HG03060 (cell line): ENCODE data around the gene NRG2.

ENCODE experiments used
- ATAC-seq: cut with Tn5 transposase; IDR thresholded peaks from one replicate; pipeline ENCODE4 v1.9.1; 2021; ENCODE audit warnings: low read depth, moderate number of reproducible peaks; ENCODE audit not compliant: unreplicated experiment

The NRG2 gene

DNA sequence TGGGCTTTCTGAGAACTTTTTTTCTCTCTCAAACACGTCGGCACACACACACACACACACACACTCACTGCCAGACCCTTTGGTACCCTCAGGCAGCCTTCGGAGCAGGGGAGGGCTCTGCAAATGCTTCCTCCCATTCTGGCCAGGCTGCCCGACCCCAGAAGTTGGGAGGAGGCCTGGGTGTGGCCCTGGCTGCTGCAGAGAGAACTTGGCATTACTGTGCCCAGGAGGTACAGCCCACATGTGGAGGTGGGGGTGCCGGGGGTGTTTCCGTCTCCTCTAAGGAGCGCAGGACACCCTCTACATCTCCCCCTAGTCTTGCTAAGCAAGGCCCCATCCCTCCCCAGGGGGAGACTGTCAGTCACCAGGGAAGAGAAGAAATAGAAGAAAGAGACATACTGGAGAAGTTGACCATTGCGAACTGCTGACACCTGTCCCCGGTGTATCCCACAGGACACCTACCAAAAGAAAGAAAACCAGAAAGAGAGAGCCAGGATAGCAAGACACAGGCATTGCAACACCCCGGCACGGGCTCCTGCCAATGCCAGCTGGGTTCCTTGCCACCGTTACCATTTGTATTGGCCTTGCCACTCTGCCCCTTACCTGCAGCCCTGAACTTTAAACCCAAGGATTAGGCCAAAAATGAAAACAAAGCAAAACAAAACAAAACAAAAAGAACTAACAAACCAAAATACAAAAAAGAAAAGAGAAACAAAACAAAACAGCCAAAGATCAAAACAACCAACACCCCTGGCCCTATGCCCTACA, 178.2 kb downstream of the NRG2 start:
- no peak for ATAC-seq

DNA sequence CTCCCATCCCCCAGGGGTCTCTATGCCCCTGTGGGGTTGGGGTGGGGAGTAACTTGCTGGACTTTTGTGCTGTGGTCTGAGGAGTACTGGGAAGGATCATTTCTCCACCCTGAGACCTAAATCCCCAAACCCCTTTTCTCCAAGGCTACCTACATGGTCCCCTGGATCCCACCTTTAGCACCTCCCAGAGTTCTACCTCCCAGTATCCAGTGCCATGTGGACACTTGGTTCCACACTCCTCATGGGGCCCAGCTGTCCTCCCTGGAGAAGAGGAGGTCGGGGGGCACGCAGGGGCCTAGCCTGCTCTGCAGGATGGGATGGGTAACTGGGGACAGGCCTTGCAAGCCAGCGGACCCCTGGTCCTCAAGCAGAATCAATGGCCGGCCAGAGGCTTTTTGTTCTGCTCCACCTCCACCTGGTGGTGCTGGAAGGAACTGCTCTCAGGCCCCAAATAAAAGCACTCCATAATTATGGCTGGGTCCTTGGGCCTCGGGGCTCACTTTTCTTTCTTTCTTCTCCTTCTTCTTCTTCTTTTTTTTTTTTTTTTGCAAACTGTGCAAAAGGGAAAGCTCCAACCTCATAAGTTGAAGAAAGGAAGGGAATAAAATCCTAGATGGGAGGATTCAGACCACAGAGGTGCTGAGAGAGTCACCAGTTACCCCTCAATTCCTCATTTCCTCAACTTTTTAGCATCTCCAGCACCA, 179.1 kb downstream of the NRG2 start:
- ATAC-seq = no peak

DNA sequence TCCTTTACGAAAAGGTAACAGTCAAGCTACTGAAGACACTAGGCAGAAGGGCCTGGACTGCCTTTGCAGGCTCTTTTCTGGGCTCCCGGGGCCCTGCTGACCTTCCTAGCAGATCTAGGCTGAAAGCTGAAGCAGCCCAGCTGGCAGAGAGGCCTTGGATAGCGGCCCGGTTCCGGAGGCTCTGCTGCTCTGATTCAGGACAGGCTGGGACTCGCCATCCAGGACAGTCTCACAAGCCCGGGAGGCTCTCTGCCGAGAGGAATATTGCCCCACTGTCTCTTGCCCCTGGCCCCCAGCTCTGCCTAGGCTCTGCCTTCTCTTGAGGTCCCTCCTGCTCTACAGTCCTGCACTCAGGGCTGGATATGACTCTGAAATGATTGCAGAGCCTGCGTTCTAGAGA, 179.7 kb downstream of the NRG2 start:
- ATAC-seq = no peak

DNA sequence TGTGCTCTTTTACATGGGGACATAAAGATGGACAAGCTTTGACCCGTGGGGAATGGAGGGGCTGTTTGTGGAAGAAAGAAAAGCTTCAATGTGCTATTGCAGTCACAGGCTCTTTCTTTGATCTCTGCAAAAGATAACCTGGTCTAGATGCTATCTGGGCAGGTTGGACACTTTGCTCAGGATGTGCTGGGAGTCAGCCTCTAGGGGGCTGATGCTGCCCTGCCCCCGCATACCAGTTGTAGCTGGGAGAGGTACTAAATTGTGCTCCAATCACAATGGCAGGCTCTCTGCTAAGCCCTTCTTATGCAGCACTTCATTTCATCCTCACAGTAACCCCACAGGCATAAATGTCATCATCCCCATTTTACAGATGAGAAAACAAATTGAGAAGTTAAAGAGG, 180.3 kb downstream of the NRG2 start:
- no peak for ATAC-seq

DNA sequence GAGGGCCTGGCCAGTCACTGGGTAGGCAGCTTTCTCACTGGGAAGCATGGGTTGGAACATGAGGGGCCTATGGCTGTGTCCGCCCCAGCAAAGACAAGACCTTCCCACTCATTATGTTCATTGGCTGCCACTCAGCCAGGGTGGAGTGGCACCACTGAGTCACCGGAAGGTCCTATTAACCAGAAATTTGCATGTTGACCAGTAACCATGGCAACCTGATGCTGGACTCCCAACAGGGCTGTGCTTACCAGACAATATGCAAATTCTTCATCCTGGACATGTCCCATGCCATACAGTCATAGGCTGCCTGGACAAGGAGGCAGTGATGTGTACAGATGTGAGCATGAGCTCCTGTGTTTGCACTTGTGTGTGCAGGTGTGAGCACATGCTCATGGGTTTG, 180.8 kb downstream of the NRG2 start:
- ATAC-seq = peak; percentile 41

DNA sequence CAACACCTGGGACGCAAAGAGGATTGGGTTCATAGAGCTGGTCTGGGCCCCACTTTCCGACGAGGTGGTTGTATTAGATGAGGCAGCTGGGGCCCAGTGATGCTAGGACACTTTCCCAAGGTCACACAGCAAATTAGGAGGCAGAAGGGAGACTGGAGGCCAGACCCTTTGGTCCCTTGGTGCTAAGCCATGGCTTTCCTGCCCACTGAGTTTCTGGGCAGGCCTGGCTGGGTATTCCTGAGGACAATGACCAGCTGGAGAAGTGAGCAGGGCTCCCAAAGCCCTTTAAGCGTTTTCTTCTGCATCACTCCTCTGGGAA, 181.3 kb downstream of the NRG2 start:
- no peak for ATAC-seq

DNA sequence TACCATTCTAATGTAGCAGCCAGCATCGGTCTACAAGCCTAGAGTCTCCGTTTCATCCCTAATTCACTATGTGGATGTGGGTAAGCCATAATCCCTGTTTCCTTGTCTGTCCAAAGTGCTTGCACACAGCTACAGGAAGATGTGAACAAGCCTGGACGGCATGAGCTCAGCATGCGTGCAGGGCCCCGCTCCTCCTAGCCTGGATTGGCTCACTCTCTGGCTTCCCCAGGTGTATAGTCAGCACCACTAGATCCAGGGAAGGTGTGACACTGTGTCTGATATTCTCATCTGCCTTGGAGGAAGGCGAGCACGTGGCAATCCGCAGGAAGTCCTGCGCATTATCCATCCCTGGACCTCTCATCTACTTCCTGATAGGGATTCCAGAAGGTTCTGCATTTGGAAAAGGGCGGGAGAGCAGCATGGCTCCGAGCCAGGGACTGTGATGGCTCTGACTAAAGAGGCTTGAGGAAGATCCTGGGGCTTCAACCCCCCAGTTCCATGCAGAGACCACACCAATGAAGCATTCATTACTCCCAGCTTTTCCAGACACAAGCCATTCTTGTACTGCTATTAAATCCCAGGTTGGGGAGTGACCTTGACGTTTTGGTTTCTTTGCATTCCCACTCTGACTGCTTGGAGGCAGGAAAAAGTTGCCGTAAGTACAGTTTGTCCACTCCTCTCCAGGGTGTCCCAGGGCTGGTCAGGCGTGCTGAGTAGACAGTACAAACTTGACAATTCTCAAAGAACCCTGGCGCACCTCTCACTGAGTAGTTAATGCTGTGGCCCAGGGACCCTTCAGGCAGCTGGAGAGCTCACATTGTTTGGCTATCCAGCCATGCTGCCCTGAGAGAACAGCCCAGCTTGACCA, 181.8 kb downstream of the NRG2 start:
- ATAC-seq = no peak

DNA sequence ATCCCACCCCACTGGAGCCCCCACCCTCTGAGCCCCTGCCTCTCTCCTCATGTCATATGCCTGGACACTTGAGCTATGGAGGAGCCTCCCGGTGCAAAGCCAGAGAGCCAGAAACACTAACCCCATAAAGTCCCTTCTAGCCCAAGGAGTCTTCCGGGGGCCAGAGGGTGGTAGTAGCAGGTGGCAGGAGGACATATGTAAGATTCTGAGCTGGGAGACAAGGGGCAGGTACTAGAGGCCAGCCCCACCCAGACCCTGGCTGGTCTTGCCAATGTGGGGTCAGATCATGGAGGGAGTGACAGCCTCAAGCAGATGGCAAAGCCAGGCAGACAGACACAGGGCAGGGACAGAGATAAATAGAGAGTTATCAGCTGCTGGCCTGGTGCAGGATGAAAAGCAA, 184.1 kb downstream of the NRG2 start:
- ATAC-seq = no peak

DNA sequence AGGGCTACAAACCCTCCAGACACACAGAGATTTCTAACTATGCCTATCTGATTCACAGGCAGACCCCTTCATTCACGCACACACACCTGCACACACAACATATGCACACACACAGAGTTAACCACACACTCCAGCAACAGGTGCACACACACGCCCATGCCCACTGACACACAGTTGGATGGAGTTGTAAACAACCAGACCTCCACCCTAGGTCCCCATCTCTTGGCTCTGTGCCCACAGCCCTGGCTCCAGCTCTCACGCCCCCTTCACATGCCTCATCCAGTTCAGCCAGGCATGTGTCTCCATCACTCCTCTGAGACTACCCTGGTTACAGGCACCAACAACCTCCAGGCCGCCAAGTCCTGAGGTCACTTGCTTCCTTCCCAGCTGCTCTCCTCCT, 186.4 kb downstream of the NRG2 start:
- no peak for ATAC-seq

DNA sequence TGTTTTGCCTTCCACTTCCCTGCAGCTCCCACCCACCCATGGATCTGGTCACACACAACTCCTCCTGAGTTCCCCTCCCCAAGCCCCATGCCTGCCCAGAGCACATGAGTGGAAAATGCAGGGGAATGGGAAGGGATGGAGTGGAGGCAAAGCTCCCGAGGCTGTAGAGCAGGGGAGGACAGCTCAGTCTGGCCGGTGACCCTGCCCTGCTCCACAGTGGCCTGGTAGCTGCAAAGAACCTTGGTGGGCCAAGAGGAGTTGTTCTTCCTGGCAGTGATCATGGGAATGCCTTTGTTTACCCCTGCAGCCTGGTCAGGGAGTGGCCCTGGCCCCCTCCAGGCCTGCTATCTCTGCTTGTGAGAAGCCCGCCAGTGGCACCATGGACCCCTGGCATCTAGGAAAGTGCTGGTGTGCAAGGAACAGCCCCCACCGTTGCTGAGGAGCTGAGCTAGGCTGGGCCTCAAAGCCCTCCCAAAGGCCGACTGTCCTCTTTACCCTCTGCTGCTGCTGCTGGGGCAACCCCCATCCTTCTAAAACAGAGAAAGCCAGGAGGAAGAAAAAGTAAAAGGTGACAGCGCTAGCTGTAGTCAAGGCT, 187.1 kb downstream of the NRG2 start:
- no peak for ATAC-seq

DNA sequence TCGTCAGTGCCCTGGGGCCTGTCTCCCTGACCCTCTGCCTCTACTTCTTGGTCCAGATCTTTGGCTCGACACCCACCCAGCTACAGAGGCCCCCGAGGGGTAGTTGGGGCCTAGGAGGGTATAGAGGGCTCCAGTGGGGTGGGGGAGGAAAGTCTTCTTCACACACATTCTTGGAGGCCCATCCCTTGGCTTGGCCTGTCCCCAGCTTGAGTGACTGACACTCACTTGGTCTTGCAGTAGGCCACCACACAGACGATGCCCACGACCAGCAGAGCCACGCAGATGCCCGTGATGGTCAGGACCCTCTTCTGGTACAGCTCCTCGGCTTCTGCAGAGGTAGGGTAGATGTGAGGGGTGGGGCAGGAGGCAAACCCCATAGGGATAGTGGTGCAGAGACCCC, 187.6 kb downstream of the NRG2 start:
- no peak for ATAC-seq

DNA sequence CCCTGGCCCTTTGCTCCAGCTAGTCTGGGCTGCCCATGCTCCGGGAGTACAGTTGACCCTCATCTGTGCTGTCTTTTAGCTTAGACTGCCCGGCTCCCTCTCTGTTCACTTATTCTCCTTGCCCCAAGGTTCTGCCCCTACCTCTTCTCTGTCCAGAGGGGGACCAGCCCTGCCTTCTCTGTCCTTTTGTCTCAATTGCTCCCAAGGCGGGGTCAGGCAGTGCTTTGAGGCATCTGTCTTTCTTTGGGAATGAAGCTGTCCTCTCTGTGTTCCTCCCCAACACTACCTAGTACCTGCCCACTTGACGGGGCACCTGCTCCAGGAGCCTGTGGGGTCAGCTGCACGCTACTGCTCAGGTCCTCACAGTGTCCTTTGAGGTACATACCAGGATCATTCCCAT, 188.1 kb downstream of the NRG2 start:
- ATAC-seq = no peak

DNA sequence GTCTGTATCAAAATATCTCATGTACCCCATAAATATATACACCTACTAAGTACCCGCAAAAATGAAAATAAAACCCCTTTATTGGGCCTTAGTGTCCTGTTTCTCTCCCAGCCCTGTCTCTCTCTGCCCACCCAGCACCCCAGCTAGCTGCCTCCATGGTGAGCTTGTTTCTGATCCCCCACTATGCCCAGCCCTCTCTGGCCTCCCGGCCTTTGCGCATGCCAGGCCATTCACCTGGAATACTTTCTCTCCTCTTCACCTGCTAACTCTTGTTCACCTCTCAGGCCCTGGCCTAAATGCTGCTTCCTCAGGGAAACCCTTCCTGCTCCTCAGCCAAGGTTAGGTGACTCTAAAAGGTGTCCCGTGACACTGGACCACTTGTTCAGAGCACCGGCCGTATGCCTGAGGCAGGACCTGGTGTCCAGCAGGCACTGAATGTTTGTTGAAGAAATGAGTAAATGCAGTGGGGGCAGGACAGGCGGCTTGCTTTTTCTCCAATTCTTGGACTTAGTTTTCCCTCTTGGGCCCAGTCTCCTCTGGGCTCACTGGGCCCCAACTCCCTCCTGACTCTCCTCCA, 189.0 kb downstream of the NRG2 start:
- no peak for ATAC-seq

DNA sequence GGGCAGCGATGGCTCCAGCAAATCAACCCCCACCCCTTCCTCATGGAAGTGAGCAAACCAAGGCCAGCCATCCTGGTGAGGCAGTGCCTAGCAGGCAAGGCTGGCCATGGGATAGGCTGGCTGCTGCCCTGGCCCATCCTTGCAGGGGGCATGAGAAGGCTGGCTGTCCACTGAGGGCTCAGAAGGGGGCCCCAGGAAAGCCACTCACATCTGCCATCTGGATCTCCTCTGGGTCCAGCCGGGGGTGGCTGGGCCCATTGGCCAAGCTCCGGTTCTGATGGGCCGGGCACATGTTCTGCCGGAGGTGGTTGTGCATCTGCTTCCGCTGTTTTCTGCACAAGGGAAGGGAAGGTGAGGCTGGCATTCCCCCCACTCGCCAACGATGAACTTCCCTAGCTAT, 190.4 kb downstream of the NRG2 start:
- ATAC-seq = no peak

DNA sequence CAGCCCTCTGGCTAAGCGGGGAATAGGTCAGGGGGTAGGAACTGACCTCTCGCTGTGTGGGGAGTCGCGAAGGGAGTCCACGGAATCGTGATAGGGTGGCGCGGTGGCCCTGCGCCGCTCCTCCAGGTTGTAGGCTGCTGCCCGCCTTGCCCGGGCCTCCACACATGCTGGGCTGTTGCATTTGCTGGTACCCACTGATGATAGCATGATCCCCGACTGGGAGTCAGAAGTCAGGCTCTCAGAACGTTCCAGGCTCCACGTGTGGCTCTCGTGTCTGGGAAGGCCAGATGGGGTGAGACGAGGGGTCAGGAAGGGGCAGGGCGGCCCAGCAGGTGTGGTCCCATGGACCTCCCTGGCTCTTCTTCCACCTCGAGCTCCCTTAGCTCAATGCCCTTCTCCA, 191.5 kb downstream of the NRG2 start:
- no peak for ATAC-seq

DNA sequence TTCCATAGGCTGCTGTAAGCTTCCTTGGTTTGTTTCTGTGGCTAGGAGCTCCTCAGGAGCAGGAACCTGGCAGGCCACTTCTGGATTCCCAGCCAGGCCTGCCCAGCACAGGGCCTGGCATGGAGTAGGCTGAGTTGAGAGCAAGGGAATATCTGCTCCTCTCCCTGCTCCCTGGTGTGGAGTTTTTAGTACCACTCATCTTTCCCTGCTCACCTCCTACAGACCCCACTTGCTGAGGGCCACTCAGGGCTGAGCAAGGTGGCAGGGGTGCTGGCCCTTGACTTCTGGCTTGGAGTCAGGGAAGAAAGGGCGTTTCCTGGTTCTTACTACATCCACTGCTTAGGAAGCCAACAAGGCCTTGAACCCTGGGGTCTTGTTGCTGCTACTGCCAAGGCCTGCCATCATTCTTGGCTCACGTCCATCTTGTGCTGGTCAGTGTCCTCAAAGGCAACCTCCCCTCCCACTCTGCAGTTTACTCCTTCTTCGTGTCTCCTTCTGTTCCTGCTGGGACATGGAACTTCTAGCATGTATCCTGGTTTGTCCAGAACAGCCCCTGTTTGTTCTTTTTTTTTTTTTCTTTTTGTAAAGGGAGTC, 192.6 kb downstream of the NRG2 start:
- ATAC-seq = no peak

DNA sequence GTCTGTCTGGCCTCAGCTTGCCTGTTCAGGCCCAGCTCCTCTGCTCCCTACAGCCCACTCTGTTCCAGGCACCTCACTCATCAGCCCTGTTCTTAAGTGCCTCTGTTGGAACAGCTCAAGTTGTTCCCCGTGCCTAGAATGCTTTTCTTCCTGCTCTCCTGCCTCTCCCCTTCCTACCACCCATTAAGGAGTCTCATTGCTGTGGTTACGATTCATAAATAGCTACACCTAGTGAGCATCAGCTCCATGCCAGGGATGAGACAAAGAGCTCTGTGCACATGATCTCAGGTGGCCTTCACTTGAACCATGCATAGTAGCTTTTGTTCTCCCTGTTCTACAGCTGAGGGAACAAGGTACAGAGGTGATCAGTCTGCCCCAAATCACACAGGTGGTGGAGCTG, 193.2 kb downstream of the NRG2 start:
- no peak for ATAC-seq

DNA sequence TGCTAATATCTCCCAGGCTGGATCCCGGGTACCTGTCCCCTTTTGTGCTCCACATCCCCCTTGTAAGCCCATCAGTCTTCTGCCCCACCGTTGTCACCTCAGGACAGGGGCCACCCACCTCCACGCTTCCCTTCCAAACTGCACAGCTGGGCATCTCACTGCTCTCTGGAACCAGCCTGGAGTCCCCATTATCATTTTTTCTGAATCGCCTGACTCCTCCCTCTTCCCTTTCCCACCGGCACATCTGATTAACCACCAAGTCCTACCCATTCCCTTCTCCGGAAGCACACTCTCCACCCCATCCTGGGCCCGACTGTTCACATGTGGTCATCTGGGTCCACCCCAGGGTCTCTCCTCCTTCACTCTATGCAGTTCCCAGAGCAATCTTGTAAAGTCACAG, 193.6 kb downstream of the NRG2 start:
- no peak for ATAC-seq

DNA sequence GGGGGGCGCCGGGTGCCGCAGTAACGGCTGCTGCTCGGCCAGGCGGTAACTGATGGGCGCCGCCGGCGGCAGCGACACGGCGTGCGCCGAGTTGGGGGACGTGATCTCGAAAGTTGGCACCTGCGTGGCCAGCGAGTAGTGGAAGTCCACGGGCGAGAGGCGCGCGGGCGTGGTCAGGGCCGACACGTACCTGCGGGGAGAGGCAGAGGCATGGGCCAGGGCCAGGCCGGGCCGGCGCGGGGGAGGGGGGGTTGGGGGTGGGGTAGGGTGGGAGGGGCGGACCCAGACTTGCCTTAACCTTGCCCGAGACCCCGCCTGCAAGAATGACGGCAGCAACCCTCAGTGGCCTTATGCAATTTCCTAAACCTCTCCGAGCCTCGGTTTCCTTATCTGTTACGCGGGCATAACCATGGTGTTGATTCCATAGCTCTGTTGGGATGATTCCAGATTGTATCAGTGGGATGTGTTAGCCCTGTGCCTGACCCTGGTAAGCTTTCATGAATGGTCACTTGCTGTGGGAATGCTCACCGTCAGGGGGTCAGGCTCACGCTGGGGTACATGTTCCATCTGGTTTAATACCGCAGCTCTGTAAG, 194.5 kb downstream of the NRG2 start:
- no peak for ATAC-seq
